DMS53 treated with DMSO at 0.1 percent for 48 hours (cell line): Measurements from ENCODE around the gene PGAP6.
"Not testable (repeated sequence)": the region's sequence is repeated elsewhere in the genome, so short reads cannot be mapped to it uniquely, and the experiment has no call there.

ENCODE experiments used
- DNase-seq: peaks from one replicate; lab custom pipeline; 2025; ENCODE audit not compliant: unreplicated experiment; lab: John Stamatoyannopoulos, UW

Gene PGAP6

GRCh38 chr16:381789-382717 lies at the start of gene PGAP6:
TSS of gene PGAP6 (minus strand) at chr16:381978. CDS start at chr16:381821, 157 bp downstream.
- peak; percentile 42 for DNase-seq

DNA sequence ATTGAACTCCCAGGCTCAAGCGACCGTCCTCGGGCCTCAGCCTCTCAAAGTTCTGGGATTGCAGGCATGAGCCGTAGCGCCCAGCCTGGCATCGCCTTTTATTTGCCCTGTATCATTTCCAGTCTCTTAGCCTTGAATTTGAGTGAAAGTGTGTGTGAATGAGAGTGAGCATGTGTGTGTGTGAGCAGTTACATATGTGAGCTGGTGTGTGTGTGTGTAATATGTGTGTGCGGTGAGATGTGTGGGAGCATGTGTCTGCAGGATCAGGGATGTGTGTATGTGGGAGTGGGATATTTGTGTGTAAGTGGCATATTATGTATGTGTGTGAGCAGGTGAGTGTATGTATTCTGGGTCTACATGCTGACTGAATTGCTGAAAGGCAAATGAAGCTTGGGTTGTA lies 49.1 kb upstream of the PGAP6 start:
- DNase-seq: no peak

GRCh38 chr16:427250-427649 lies 45.5 kb upstream of the PGAP6 start:
- no peak for DNase-seq

- no peak for DNase-seq
Measured at GRCh38 chr16:426906-427249, 45.1 kb upstream of the PGAP6 start.

DNA sequence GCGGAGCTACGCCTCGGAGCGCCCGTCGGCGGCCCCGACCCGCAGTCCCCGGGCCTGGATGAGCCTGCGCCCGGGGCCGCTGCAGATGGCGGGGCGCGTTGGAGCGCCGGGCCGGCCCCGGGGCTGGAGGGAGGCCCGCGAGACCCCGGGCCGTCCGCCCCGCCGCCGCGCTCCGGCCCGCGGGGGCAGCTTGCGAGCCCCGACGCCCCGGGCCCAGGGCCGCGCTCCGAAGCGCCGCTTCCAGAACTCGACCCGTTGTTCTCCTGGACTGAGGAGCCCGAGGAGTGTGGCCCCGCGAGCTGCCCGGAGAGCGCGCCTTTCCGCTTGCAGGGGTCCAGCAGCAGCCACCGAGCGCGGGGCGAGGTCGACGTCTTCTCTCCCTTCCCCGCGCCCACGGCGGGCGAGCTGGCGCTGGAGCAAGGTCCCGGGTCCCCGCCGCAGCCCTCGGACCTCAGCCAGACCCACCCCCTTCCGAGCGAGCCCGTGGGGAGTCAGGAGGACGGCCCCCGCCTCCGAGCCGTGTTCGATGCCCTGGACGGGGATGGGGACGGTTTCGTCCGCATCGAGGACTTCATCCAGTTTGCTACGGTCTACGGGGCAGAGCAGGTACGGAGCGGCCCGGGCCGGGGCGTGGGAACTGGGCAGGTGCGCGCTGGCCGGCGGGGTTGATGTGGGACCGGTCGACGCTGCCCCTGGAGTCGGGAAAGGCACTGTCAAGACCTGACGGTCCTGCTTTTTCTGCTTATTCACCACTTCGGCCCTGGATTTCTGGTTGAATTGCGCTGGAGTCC lies 44.5 kb upstream of the PGAP6 start:
- DNase-seq: no peak

DNA sequence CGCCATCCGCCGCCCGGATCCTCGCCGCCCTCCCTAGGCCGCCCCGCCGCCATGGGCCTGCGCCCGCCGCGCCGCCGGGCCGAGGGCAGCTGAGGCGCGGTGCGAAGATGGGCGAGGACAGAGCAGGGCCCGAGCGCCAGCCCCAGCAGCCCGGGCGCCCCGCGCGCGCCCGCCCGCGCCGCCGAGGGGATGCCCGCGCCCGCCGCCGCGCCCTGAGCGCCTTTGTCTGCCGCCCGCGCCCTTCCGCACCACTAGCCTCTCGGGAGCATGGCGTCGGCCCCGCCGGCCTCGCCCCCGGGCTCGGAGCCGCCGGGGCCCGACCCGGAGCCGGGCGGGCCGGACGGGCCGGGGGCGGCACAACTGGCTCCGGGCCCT lies 43.9 kb upstream of the PGAP6 start:
- DNase-seq: no peak

- DNase-seq: peak; percentile 58
Measured at GRCh38 chr16:425082-425718, 43.4 kb upstream of the PGAP6 start, which contains the start of gene RAB11FIP3. TSS of gene RAB11FIP3 (plus strand) at chr16:425649. CDS start at chr16:426007, 358 bp downstream.

GRCh38 chr16:424623-425081 lies 42.9 kb upstream of the PGAP6 start:
- DNase-seq: no peak

GRCh38 chr16:424033-424622 lies 42.4 kb upstream of the PGAP6 start:
- DNase-seq: no peak

DNA sequence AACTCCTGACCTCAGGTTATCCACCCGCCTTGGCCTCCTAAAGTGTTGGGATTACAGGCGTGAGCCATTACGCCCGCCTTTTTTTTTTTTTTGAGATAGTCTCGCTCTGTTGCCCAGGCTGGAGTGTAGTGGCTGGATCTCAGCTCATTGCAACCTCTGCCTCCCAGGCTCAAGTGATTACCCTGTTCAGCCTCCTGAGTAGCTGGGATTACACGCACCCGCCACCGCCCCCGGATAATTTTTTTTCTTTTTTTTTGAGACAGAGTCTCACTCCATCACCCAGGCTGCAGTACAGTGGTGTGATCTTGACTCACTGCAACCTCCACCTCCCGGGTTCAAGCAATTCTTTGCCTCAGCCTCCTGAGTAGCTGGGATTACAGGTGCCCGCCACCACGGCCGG lies 40.4 kb upstream of the PGAP6 start:
- not testable (repeated sequence) for DNase-seq

DNA sequence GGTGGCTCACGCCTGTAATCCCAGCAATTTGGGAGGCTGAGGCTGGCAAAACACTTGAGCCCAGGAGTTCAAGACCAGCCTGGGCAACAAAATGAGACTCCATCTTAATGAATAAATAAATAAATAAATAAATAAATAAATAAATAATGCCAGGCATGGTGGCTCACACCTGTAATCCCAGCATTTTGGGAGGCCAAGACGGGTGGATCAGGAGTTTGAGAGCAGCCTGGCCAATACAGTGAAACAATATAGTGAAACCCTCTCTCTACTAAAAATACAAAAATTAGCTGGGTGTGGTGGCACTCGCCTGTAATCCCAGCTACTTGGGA lies 33.4 kb upstream of the PGAP6 start:
- not testable (repeated sequence) for DNase-seq

DNA sequence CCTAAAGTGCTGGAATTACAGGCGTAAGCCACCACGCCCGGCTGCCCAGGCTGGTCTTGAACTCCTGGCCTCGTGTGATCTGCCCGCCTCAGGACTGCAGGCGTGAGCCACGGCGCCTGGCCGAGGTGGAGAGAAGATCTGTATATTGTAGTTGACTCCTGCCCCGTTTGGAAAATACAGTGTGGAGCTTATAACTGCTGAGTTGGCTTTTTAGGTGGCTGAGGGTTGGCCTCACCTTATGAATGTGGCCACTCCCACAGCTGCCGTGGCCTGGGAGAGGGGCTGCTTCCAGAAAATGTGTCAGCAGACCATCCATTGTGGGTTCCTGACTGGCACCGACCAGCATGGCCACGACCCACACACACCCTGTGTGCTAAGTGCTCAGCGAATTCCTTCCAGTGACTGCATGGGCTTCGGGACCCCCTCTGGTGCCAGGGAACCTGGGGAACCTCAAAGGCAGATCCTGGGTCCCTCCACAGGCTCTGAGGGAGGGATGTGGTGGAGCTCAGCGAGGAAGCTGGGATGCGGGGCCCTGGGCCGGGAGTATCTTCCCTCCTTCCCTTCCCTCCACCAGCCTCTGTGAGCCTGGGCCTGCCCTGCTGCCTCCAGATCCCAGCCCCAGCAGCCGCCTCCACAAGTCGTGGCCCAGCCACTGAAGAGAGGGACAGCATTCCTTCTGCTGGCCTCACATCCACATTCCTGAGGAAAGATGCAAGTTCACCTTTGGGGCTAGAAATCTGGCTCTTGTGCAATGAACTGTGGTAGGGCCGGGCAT lies 32.8 kb upstream of the PGAP6 start:
- no peak for DNase-seq

DNA sequence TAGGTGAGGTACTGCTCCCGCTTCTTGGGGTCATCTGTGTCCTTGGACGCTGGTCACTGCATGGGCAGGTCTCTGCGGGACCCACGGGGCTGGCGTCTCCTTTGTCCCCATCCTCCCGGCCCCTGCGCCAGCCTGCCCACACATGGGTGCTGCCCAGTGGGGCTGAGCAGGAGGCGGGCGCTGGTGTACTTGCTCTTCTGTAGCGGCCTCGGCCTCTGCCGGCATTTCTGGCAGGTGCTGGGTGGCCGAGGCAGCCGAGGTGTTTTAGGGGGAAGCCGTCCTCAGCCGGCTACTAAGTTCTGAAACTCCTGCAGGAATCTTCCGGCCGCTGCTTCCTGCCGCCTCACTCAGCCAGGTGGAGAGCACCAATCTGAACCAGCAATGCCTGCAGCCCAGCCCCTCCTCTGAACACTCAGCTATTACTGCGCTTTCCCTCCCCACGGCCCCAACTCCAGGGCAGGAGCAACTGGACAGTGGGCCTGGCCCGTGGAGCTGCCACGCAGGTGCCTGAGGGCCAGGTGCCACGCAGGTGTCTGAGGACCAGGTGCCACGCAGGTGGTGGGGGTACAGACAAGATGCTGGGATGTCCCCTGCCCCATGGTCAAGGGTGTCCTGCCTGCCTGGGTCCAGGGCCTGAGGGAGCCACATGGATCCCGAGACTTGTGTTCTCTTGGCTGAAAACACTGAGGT lies 29.9 kb upstream of the PGAP6 start:
- DNase-seq: no peak

- no peak for DNase-seq
Measured at GRCh38 chr16:410516-411178, 28.9 kb upstream of the PGAP6 start.

GRCh38 chr16:407253-407652 lies 25.5 kb upstream of the PGAP6 start:
- no peak for DNase-seq

DNA sequence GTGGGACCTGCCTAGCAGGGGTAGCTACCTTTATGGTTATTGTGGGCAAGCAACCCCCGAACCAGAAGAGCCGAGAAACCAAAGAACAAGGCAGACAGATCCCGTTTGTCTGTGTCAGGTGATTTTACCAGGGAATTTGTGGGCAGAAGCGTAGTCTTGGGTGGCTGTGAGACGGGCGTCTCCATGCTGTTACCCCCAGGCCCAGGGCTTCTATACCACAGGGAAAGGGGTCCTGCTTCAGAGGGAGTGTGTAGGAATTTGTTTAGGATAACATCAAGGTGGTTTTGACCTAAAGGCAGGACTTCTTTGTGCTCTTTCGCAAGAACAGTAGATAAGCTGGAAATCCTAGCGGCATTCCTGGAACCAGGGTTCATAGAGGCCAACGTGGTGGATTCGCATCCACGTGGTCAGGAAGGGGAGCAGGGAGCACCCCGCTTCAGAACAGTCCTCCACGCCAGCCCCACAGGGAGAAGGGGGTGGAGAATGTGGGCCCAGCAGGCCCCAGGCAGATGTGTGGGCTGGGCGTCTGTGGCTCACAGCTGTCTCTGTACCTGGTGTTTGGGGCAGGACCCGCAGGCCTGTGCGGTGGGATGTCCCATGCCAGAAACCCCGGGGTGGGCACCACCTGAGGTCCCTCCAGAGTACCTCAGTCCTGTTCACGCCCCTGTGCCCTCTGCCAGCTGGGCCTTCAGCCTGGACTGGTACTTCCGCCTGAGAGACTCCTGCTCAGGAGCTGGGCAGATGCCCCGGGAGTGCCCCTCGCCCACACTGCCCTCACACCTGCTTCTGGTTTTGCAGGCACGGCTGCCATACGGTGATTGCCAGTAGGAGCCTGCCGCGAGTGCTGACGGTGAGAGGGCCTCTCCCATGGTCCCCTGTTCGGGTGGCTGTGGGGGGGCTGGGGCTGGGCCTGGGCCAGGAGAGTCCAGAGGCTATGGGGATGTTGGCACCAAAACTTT lies 24.0 kb upstream of the PGAP6 start:
- DNase-seq: no peak

- DNase-seq: no peak
Measured at GRCh38 chr16:404971-405486, 23.3 kb upstream of the PGAP6 start.
